ENCODE results near the gene ABHD12B. TPM values are rescaled to one million over a fixed set of nuclear protein-coding genes. Genes with fewer than 3 reads are reported as not detected.
"Not testable (repeated sequence)": the region's sequence is repeated elsewhere in the genome, so short reads cannot be mapped to it uniquely, and the experiment has no call there.

The ABHD12B gene
- total RNA-seq, 1 donor from 2014 or later, result not detected

DNA sequence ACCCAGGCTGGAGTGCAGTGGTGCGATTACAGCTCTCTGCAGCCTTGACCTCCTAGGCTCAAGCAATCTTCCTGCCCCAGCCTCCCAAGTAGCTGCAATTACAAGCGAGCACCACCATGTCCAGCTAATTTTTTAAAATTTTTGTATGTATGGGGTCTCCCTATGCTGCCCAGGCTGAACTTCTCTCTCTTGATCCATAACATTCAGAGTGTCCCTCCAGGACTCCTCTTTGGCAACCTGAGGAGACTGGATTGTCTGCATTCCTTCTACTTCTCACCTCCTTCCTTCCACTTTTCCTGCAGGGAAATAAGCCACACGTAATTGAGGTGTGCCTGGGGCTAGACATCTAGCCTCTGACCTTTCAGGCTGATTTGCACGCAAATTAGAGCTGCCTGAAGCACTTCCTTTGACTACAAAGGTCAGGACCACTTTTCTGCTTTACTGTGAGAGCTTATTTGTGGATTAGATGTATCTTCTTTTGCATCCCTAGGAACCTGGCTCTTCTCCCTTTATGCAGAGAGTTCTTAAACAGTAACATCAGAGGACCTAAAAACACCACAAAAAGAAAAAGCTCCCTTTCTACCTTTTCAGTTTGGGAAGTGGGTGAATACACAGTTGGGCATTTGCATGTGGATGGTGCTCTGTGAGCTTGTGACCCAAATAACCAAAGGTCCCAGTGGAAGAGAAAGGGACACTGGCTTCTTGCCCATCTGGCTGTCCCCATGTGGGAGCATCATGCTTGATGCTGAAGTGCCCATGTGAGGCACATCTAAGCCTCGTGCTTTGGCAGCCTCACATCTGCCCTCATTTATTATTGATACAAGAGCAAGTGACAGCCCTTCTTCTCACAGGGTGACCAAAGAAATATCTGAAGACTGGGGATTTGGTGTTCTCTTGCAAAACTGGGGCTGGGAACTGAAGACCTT is 38.9 kb downstream of the ABHD12B start:
- H3K27ac Mint-ChIP-seq, result no peak overlapping the region
- no peak for DNase-seq (ENCODE audit: low spot score)

GRCh38 chr14:50917449-50917848 is 45.6 kb downstream of the ABHD12B start:
- Histone ChIP-seq H3K79me2 (ENCODE audit: low read depth) (no peaks in the 10 kb centered on the region), H3K27ac (no peak overlapping the region), H3K4me3 (no peak overlapping the region), H3K9me3 (ENCODE audit: low read depth) (no peaks in the 10 kb centered on the region), H2AFZ (replicated peaks) (no peak overlapping the region), H3F3A (ENCODE audit: low read depth) (no peaks in the 10 kb centered on the region), H4K20me1 (ENCODE audit: low read depth) (no peaks in the 10 kb centered on the region), H3K27me3 (no peaks in the 10 kb centered on the region), H3K4me1 (no peaks in the 10 kb centered on the region), H3K9ac (no peak overlapping the region), H3K4me2 (no peak overlapping the region), H3K36me3 (no peaks in the 10 kb centered on the region)
- no peaks in the 10 kb centered on the region for H3K9me3 Mint-ChIP-seq
- H3K36me3 Mint-ChIP-seq, result peaks cover 24% of the 10 kb centered on the region
- TF ChIP-seq EZH2phosphoT487 (IDR thresholded peaks at IDR 0.05) (no peak), EZH2 (IDR thresholded peaks at IDR 0.05) (no peak), CTCF (IDR thresholded peaks at IDR 0.05) (no peak)
- peaks cover 11% of the 10 kb centered on the region for H3K4me1 Mint-ChIP-seq
- peaks cover 5% of the 10 kb centered on the region for H3K27me3 Mint-ChIP-seq (ENCODE audit: insufficient read depth, low read depth)
- no peak overlapping the region for H3K27ac Mint-ChIP-seq
- H3K4me3 Mint-ChIP-seq, result no peak overlapping the region
- DNase-seq (ENCODE audit: low spot score), result no peak

More for the DNA sequence above, 38.9 kb downstream of the ABHD12B start:
- Histone ChIP-seq H3K27me3 (no peaks in the 10 kb centered on the region), H3F3A (ENCODE audit: low read depth) (peaks cover 6% of the 10 kb centered on the region), H3K9me3 (ENCODE audit: low read depth) (no peaks in the 10 kb centered on the region), H3K79me2 (ENCODE audit: low read depth) (no peaks in the 10 kb centered on the region), H4K20me1 (ENCODE audit: low read depth) (no peaks in the 10 kb centered on the region), H3K36me3 (no peaks in the 10 kb centered on the region), H2AFZ (replicated peaks) (no peak overlapping the region), H3K4me1 (peaks cover 7% of the 10 kb centered on the region), H3K27ac (no peak overlapping the region), H3K4me2 (no peak overlapping the region), H3K4me3 (no peak overlapping the region), H3K9ac (no peak overlapping the region)
- TF ChIP-seq EZH2phosphoT487 (IDR thresholded peaks at IDR 0.05) (no peak), CTCF (IDR thresholded peaks at IDR 0.05) (no peak), EZH2 (IDR thresholded peaks at IDR 0.05) (no peak)
- H3K9me3 Mint-ChIP-seq, result no peaks in the 10 kb centered on the region
- H3K4me1 Mint-ChIP-seq, result peaks cover 15% of the 10 kb centered on the region
- peaks cover 22% of the 10 kb centered on the region for H3K36me3 Mint-ChIP-seq
- H3K27me3 Mint-ChIP-seq (ENCODE audit: insufficient read depth, low read depth), result peaks cover 9% of the 10 kb centered on the region
- no peak overlapping the region for H3K4me3 Mint-ChIP-seq

- H3K36me3 Mint-ChIP-seq, result peaks cover 24% of the 10 kb centered on the region
- H3K79me2 ChIP-seq (ENCODE audit: low read depth), result not testable (repeated sequence)
These were observed 47.7 kb downstream of the ABHD12B start for GRCh38 chr14:50919524-50919923.

More at GRCh38 chr14:50919524-50919923, 47.7 kb downstream of the ABHD12B start:
- H3K4me1 Mint-ChIP-seq, result peaks cover 11% of the 10 kb centered on the region
- H3K4me3 Mint-ChIP-seq; H2AFZ ChIP-seq (replicated peaks); H3K27me3 Mint-ChIP-seq (ENCODE audit: insufficient read depth, low read depth); H3K4me1 ChIP-seq; H3K27ac ChIP-seq; H3K4me3 ChIP-seq; H3K27ac Mint-ChIP-seq; H4K20me1 ChIP-seq (ENCODE audit: low read depth); H3K9ac ChIP-seq; H3K9me3 ChIP-seq (ENCODE audit: low read depth); H3F3A ChIP-seq (ENCODE audit: low read depth); H3K36me3 ChIP-seq; H3K27me3 ChIP-seq; H3K9me3 Mint-ChIP-seq; H3K4me2 ChIP-seq; DNase-seq (ENCODE audit: low spot score): not testable (repeated sequence)

Data from neural progenitor cell (in vitro differentiated cells).